Upper lobe of left lung (tissue), 6 donors: ENCODE data around the gene TSPO. TPM values are rescaled to one million over a fixed set of nuclear protein-coding genes. Genes with fewer than 3 reads are reported as not detected.

Experiments used
- ATAC-seq, 2 donors: fragments of 200-7000 bp; cut with Tn5 transposase; one replicate each; pipeline ENCODE4 v1.9.1; 2022; ENCODE audit warnings: mild to moderate bottlenecking in 2 of 2, moderate library complexity in 2 of 2; ENCODE audit not compliant: low FRiP score in 2 of 2
- DNase-seq, 2 donors: peaks; one replicate each; pipeline ENCODE4 v3.0.0-alpha.2; 2019 to 2020
- H3K27ac ChIP-seq, 4 donors: fragments of 200-600 bp; sonication (generic); one replicate each; pipeline ENCODE4 v1.5.1; 2016 to 2019
- H3K27me3 ChIP-seq, 4 donors: fragments of 200-600 bp; sonication (generic); one replicate each; pipeline ENCODE4 v1.5.1; 2017 to 2019
- H3K36me3 ChIP-seq, 4 donors: fragments of 200-600 bp; sonication (generic); one replicate each; pipeline ENCODE4 v1.5.1; 2016 to 2019
- H3K4me1 ChIP-seq, 4 donors: fragments of 200-600 bp; sonication (generic); one replicate each; pipeline ENCODE4 v1.5.1; 2018 to 2019
- H3K4me3 ChIP-seq, 4 donors: fragments of 200-600 bp; sonication (generic); one replicate each; pipeline ENCODE4 v1.5.1; 2017 to 2019; ENCODE audit warnings: mild to moderate bottlenecking in 2 of 4, moderate library complexity in 1 of 4
- H3K9me3 ChIP-seq, 4 donors: fragments of 200-600 bp; sonication (generic); one replicate each; pipeline ENCODE4 v1.5.1; 2018 to 2019
- EP300 ChIP-seq, 4 donors: sonication (generic); formaldehyde crosslinking; IDR thresholded peaks; one replicate each; pipeline ENCODE4 v1.5.1; 2017; ENCODE audit warnings: antibody characterized with exemption in 4 of 4, control low read depth in 2 of 4
- POLR2A ChIP-seq, 4 donors: fragments of 450-650 bp; IDR thresholded peaks; one replicate each; pipeline ENCODE4 v1.5.1; 2016 to 2017; ENCODE audit warnings: antibody characterized with exemption in 4 of 4, mild to moderate bottlenecking in 2 of 4
- POLR2AphosphoS5 ChIP-seq, 2 donors: sonication (generic); formaldehyde crosslinking; IDR thresholded peaks; one replicate each; pipeline ENCODE4 v1.5.1; 2017; ENCODE audit warnings: antibody characterized with exemption in 2 of 2
- WGBS, 2 donors: methylation state at CpG; one replicate each; pipeline ENCODE4 v1.1.5; 2017 to 2018; 5-methylcytosine and 5-hydroxymethylcytosine counted together
- total RNA-seq, 6 donors: library from RNA; depleted of rRNA in 4 of 6; stranded (reverse); fragments of >200 nt in 4 of 6; gene quantifications; one replicate each; pipeline versions ENCODE4 v1.1.0 to v1.2.1, GENCODE V29; 2016 to 2021
- TF ChIP-seq, protein P1 (sequence below), 6 experiments: fragments of 450-650 bp in 4 of 6; fragments of 200-600 bp in 2 of 6; sonication (generic) in 2 of 6; IDR thresholded peaks; one replicate each; pipeline ENCODE4 v1.5.1; 2016 to 2019; ENCODE audit warnings: antibody characterized with exemption in 6 of 6
- donor health status: DM: no; HTN: no; CAD: no; lungs with moderate emphysema.
- donor health status: DM: no; HTN: yes; CAD: no; lungs with severe emphysema.

The TSPO gene
- total RNA-seq, 6 donors from 2014 or later: 127 to 426 (median 315) TPM

DNA sequence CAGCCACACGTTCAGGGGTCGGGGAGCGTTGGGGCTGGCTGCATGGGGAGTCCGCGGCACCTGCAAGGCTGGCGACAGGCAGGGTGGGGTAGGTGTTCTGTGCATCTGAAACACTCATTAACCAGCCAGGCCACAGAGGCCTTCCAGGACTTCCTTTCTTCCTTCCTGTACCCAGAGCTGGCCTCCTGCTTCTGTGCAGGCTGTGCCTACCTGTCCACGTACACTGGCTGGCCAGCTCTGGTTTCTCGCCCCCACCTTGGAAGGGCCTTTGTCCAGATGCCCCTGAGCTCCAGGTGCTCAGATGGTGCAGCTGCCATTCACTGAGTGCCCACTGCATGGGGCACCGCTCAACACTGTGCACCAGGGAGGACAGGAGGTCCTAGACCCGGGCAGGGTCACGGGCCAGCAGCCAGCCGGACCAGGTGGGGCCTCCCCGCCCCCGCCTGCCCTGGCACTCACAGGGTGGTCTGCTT lies 19.7 kb downstream of the TSPO start:
- WGBS, 2 donors: 83 to 90% methylated on average over 7 to 13 of the region's 14 CpGs
- no peak overlapping the region for H3K4me3 ChIP-seq

DNA sequence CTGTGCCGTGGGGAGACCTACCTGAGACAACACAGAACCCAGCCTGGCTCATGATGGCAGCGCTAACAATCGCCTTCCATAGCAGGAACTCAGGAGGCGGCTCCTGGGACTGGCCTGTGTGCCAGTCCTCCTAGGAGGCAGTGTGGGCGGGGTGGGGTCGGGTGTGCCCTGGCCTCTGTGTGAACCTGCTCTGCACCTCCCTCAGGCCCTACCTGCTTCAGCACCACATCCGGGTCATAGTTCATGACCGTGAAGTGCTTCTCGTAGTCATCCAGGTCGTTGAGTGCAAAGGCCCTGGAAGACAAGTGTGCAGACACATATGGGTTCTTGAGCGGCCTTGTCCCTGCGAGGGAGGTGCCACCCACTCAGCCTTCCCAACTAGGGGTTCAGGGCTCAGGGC lies 20.2 kb downstream of the TSPO start:
- peaks cover 10 to 75% (median 58%) of the 10 kb centered on the region in 4 donors for H3K36me3 ChIP-seq
- no peaks in the 10 kb centered on the region for H3K4me1 ChIP-seq
- no peak overlapping the region for H3K27ac ChIP-seq
- WGBS, 2 donors: 90 to 98% methylated on average over 5 to 12 of the region's 12 CpGs
- no peaks in the 10 kb centered on the region for H3K9me3 ChIP-seq
- no peaks in the 10 kb centered on the region for H3K27me3 ChIP-seq
- no peak overlapping the region for H3K4me3 ChIP-seq
- TF ChIP-seq POLR2A (IDR thresholded peaks at IDR 0.05) (no peak), EP300 (IDR thresholded peaks at IDR 0.05) (no peak), POLR2AphosphoS5 (IDR thresholded peaks at IDR 0.05) (no peak)
- TF ChIP-seq, protein P1, sequence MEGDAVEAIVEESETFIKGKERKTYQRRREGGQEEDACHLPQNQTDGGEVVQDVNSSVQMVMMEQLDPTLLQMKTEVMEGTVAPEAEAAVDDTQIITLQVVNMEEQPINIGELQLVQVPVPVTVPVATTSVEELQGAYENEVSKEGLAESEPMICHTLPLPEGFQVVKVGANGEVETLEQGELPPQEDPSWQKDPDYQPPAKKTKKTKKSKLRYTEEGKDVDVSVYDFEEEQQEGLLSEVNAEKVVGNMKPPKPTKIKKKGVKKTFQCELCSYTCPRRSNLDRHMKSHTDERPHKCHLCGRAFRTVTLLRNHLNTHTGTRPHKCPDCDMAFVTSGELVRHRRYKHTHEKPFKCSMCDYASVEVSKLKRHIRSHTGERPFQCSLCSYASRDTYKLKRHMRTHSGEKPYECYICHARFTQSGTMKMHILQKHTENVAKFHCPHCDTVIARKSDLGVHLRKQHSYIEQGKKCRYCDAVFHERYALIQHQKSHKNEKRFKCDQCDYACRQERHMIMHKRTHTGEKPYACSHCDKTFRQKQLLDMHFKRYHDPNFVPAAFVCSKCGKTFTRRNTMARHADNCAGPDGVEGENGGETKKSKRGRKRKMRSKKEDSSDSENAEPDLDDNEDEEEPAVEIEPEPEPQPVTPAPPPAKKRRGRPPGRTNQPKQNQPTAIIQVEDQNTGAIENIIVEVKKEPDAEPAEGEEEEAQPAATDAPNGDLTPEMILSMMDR (IDR thresholded peaks at IDR 0.05): no peak
- DNase-seq (no peak), ATAC-seq (no peak)

More for the DNA sequence above, 19.7 kb downstream of the TSPO start:
- H3K27ac ChIP-seq: no peak overlapping the region
- no peak for ATAC-seq
- TF ChIP-seq POLR2A (IDR thresholded peaks at IDR 0.05): no peak
- TF ChIP-seq, protein P1 (IDR thresholded peaks at IDR 0.05): no peak
- no peak for TF ChIP-seq EP300 (IDR thresholded peaks at IDR 0.05)
- no peak for TF ChIP-seq POLR2AphosphoS5 (IDR thresholded peaks at IDR 0.05)
- H3K36me3 ChIP-seq: peaks cover 10 to 75% (median 56%) of the 10 kb centered on the region in 4 donors
- DNase-seq: peak in 1 of 2 donors; percentile 63
- no peaks in the 10 kb centered on the region for H3K4me1 ChIP-seq
- no peaks in the 10 kb centered on the region for H3K9me3 ChIP-seq
- H3K27me3 ChIP-seq: no peaks in the 10 kb centered on the region

DNA sequence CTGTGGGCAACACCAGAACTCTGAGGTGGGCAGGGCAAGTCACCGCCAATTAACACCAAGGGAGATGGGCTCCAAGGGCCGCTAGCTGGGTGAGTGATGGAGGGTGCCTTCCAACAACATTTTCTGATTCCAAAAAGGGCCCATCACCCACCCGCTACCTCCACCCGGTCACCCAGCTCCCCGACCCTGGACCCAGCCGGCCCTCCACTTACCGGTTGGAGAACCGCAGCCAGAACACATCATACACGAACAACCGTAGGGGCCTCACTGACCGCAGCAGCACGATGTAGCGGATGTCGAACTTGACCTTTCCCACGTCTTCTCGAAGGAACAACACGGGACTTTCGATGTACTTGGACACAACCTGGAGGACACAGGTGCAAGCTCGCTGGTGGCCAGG lies 20.8 kb downstream of the TSPO start:
- WGBS, 2 donors: 94% methylated on average over 19 of the region's 19 CpGs
- TF ChIP-seq, protein P1 (IDR thresholded peaks at IDR 0.05): no peak
- TF ChIP-seq EP300 (IDR thresholded peaks at IDR 0.05) (no peak), POLR2AphosphoS5 (IDR thresholded peaks at IDR 0.05) (no peak), POLR2A (IDR thresholded peaks at IDR 0.05) (no peak)
- no peaks in the 10 kb centered on the region for H3K4me1 ChIP-seq
- peaks cover 10 to 74% (median 58%) of the 10 kb centered on the region in 4 donors for H3K36me3 ChIP-seq
- no peaks in the 10 kb centered on the region for H3K27me3 ChIP-seq
- no peak overlapping the region for H3K27ac ChIP-seq
- H3K9me3 ChIP-seq: no peaks in the 10 kb centered on the region
- H3K4me3 ChIP-seq: no peak overlapping the region
- DNase-seq: peak in 1 of 2 donors; percentile 60
- ATAC-seq: no peak

DNA sequence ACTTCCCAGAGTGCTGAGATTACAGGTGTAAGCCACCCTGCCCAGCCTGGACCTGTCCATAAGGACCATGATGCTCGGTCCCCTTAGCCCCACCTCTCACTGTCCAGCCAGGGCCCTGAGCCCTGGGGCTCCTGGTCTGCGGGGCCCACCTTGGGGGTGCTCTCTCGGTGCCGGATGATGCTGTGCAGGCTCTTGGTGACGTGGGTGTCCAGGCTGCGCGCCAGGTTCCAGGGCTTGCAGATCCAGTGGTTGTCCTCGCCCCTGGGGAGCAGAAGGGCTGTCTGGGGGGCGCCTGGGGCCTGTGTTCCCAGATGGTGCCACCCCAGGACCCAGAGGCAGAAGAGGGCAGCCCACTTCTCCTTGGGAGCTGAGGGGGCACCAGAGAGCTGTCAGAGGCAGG lies 22.2 kb downstream of the TSPO start:
- Histone ChIP-seq H3K27ac (no peak overlapping the region), H3K27me3 (no peaks in the 10 kb centered on the region), H3K36me3 (peaks cover 10 to 69% (median 51%) of the 10 kb centered on the region in 4 donors), H3K9me3 (no peaks in the 10 kb centered on the region), H3K4me1 (no peaks in the 10 kb centered on the region), H3K4me3 (no peak overlapping the region)
- ATAC-seq (no peak), DNase-seq (no peak)
- TF ChIP-seq POLR2AphosphoS5 (IDR thresholded peaks at IDR 0.05) (no peak), EP300 (IDR thresholded peaks at IDR 0.05) (no peak), POLR2A (IDR thresholded peaks at IDR 0.05) (no peak)
- TF ChIP-seq, protein P1 (IDR thresholded peaks at IDR 0.05): no peak
- WGBS, 2 donors: 92% methylated on average over 8 of the region's 9 CpGs; no CpG with 5 or more reads in 1 of the 2 donors
